Osteoblast (primary cell): Measurements from ENCODE around the gene SIRPB2. TPM values are rescaled to one million over a fixed set of nuclear protein-coding genes. Genes with fewer than 3 reads are reported as not detected.

ENCODE experiments used
- DNase-seq: peaks from one replicate; pipeline ENCODE4 v3.0.0; 2011; ENCODE audit warnings: low spot score, mixed read lengths; ENCODE audit not compliant: insufficient read length; ENCODE audit errors: missing footprints
- H2AFZ ChIP-seq: 2 replicates; pipeline ENCODE4 v1.6.0; 2011; ENCODE audit warnings: mild to moderate bottlenecking, low read length
- H3K27ac ChIP-seq: 2 replicates; pipeline ENCODE4 v1.5.1; 2011; ENCODE audit warnings: mild to moderate bottlenecking, low read depth, low read length, moderate library complexity
- H3K27me3 ChIP-seq: 2 replicates; pipeline ENCODE4 v1.6.0; 2012; ENCODE audit warnings: mild to moderate bottlenecking, control low read depth, inconsistent platforms, low read length, moderate library complexity; ENCODE audit not compliant: insufficient read depth
- H3K36me3 ChIP-seq: 2 replicates; pipeline ENCODE4 v1.5.1; 2011; ENCODE audit warnings: mild to moderate bottlenecking, low read length, control low read depth, moderate library complexity; ENCODE audit not compliant: insufficient read depth
- H3K4me1 ChIP-seq: 2 replicates; pipeline ENCODE4 v1.5.1; 2011; ENCODE audit warnings: mild to moderate bottlenecking, low read length, control low read depth, moderate library complexity; ENCODE audit not compliant: insufficient read depth
- H3K4me2 ChIP-seq: 2 replicates; pipeline ENCODE4 v1.6.0; 2011; ENCODE audit warnings: mild to moderate bottlenecking, low read length; ENCODE audit not compliant: insufficient read depth
- H3K4me3 ChIP-seq: fragments of 200-600 bp; sonication (generic); 3 replicates; pipeline ENCODE4 v1.5.1; 2012; ENCODE audit warnings: mild to moderate bottlenecking, low read length, inconsistent platforms; ENCODE audit not compliant: insufficient read depth
- H3K79me2 ChIP-seq: 2 replicates; pipeline ENCODE4 v1.6.0; 2012; ENCODE audit warnings: mild to moderate bottlenecking, low read length, control low read depth, inconsistent platforms; ENCODE audit not compliant: insufficient read depth
- H3K9me3 ChIP-seq: 2 replicates; pipeline ENCODE4 v1.5.1; 2011; ENCODE audit warnings: low read depth, low read length, control low read depth
- H4K20me1 ChIP-seq: 2 replicates; pipeline ENCODE4 v1.6.0; 2012; ENCODE audit warnings: mild to moderate bottlenecking, low read length, control low read depth; ENCODE audit not compliant: insufficient read depth
- small RNA-seq: library from RNA; depleted of rRNA; stranded (forward); fragments of <200 nt; gene quantifications from one replicate; pipeline ENCODE3, GENCODE V24; 2012
- total RNA-seq: library from RNA; depleted of rRNA; stranded (reverse); fragments of >200 nt; gene quantifications from 2 replicates; pipeline ENCODE4 v1.2.3, GENCODE V29; 2012
- TF ChIP-seq, protein P1 (sequence below): IDR thresholded peaks from 2 replicates; pipeline ENCODE4 v1.5.1; 2011; ENCODE audit warnings: mild to moderate bottlenecking, low read depth, low read length, moderate library complexity; ENCODE audit errors: extremely low read depth

Gene SIRPB2
- total RNA-seq, 1 donor = under 0.01 TPM

DNA sequence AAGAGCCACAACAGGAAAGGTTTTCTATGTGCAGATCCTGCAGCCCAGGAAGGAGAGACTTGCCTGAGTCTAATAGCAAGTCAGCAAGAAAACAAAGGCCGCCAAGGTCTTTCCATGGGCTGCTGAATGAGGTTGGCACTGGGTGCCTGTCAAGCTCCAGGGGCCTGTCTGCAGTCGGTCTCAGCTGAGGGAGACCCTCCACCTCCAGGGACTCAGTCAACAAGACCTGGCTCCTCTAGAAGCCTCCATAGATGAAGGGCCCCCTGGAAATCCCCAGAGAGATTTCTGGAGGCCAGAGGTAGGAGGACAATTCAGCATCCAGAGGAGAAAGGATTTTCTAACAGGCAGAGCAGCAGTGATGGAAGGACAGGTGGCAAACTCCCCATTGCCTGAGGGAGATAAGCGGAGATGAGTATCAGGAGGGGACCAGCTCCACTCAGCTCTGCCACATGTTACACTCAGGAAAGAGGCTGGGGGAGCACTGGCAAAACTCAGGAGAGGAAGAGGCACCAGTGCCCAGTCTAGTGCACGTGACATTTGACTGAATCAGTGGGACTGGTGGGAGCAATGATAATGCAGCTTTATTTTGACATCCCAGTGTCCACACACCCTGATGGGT is 64.9 kb downstream of the SIRPB2 start:
- H4K20me1 ChIP-seq = no peaks in the 10 kb centered on the region
- H3K27ac ChIP-seq = no peak overlapping the region
- H3K4me2 ChIP-seq = no peak overlapping the region
- H3K79me2 ChIP-seq = no peaks in the 10 kb centered on the region
- H2AFZ ChIP-seq = no peak overlapping the region
- H3K4me1 ChIP-seq = no peaks in the 10 kb centered on the region
- no peak for DNase-seq
- no peaks in the 10 kb centered on the region for H3K9me3 ChIP-seq
- H3K27me3 ChIP-seq = no peaks in the 10 kb centered on the region
- no peak overlapping the region for H3K4me3 ChIP-seq
- H3K36me3 ChIP-seq = no peaks in the 10 kb centered on the region
- TF ChIP-seq, protein P1, sequence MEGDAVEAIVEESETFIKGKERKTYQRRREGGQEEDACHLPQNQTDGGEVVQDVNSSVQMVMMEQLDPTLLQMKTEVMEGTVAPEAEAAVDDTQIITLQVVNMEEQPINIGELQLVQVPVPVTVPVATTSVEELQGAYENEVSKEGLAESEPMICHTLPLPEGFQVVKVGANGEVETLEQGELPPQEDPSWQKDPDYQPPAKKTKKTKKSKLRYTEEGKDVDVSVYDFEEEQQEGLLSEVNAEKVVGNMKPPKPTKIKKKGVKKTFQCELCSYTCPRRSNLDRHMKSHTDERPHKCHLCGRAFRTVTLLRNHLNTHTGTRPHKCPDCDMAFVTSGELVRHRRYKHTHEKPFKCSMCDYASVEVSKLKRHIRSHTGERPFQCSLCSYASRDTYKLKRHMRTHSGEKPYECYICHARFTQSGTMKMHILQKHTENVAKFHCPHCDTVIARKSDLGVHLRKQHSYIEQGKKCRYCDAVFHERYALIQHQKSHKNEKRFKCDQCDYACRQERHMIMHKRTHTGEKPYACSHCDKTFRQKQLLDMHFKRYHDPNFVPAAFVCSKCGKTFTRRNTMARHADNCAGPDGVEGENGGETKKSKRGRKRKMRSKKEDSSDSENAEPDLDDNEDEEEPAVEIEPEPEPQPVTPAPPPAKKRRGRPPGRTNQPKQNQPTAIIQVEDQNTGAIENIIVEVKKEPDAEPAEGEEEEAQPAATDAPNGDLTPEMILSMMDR = no peak

Small RNA genes within 50 kb of the gene (small RNA-seq; reads per million reads assigned to genes)
- not detected for gene RNU6-917P

Other genes starting within 250 kb of the SIRPB2 start
- gene SNPH, start 225.1 kb downstream of the SIRPB2 start, total RNA-seq = 9.4 and 10.0 TPM in 2 replicates
- gene SDCBP2, start 162.3 kb downstream of the SIRPB2 start, total RNA-seq = 2.2 and 3.2 TPM in 2 replicates
- 150 and 154 TPM in 2 replicates for gene FKBP1A, start 98.4 kb downstream of the SIRPB2 start, total RNA-seq
- gene NSFL1C, start 24.6 kb downstream of the SIRPB2 start, total RNA-seq = 23.0 and 30.0 TPM in 2 replicates
- gene SIRPD, start 66.3 kb upstream of the SIRPB2 start, total RNA-seq = not detected in 2 replicates
- 0.72 and 1.2 TPM in 2 replicates for gene SIRPB1, start 128.6 kb upstream of the SIRPB2 start, total RNA-seq
- not detected in 2 replicates for gene SIRPG, start 166.4 kb upstream of the SIRPB2 start, total RNA-seq